ENCODE data around the gene COA1.

GRCh38 chr7:43760861-43761260, 31.5 kb upstream of the COA1 start:
- no peak for TF ChIP-seq CTCF (IDR thresholded peaks at IDR 0.05)
- no peak for TF ChIP-seq POLR2A (IDR thresholded peaks at IDR 0.05)
